ENCODE measurements around the gene SGCD. TPM values are rescaled to one million over a fixed set of nuclear protein-coding genes. Genes with fewer than 3 reads are reported as not detected.

SGCD gene
- total and polyA plus RNA-seq, 8 donors: 10.4 to 15.8 (median 12.5) TPM

- no peak for DNase-seq
- ATAC-seq: no peak
- Histone ChIP-seq H3K27ac (no peak overlapping the region), H3K36me3 (no peaks in the 10 kb centered on the region), H3K27me3 (no peaks in the 10 kb centered on the region), H3K9me3 (no peaks in the 10 kb centered on the region), H3K4me3 (no peak overlapping the region), H3K4me1 (no peaks in the 10 kb centered on the region)
- intact Hi-C loops (cut with DNase I): no loop called here
- no peak for TF ChIP-seq CTCF (IDR thresholded peaks at IDR 0.05)
These were observed 107.5 kb downstream of the SGCD start for GRCh38 chr5:156434471-156434870.

- no peaks in the 10 kb centered on the region for H3K36me3 ChIP-seq
- intact Hi-C loops (cut with DNase I): no loop called here
- H3K4me3 ChIP-seq: no peak overlapping the region
- TF ChIP-seq CTCF (IDR thresholded peaks at IDR 0.05): no peak
- DNase-seq: no peak
- H3K4me1 ChIP-seq: no peaks in the 10 kb centered on the region
- no peak for ATAC-seq
- H3K27me3 ChIP-seq: no peaks in the 10 kb centered on the region
- no peak overlapping the region for H3K27ac ChIP-seq
- no peaks in the 10 kb centered on the region for H3K9me3 ChIP-seq
These were observed 108.1 kb downstream of the SGCD start for GRCh38 chr5:156435101-156435500.

- H3K36me3 ChIP-seq: no peaks in the 10 kb centered on the region
- H3K9me3 ChIP-seq: no peaks in the 10 kb centered on the region
- ATAC-seq (no peak), DNase-seq (no peak)
- H3K4me3 ChIP-seq: no peak overlapping the region
- no peak overlapping the region for H3K27ac ChIP-seq
- no peaks in the 10 kb centered on the region for H3K4me1 ChIP-seq
- H3K27me3 ChIP-seq: no peaks in the 10 kb centered on the region
- TF ChIP-seq CTCF (IDR thresholded peaks at IDR 0.05): no peak
- intact Hi-C loops (cut with DNase I): no loop called here
These were observed 111.1 kb downstream of the SGCD start for GRCh38 chr5:156438076-156438475.

GRCh38 chr5:156444753-156445291, 117.9 kb downstream of the SGCD start:
- H3K27ac ChIP-seq: no peak overlapping the region
- TF ChIP-seq CTCF (IDR thresholded peaks at IDR 0.05): no peak
- DNase-seq (peak in 2 of 4 donors; percentile 10 to 13), ATAC-seq (no peak)
- no peaks in the 10 kb centered on the region for H3K27me3 ChIP-seq
- no peaks in the 10 kb centered on the region for H3K36me3 ChIP-seq
- no peak overlapping the region for H3K4me3 ChIP-seq
- H3K4me1 ChIP-seq: no peaks in the 10 kb centered on the region
- intact Hi-C loops (cut with DNase I): no loop called here
- H3K9me3 ChIP-seq: no peaks in the 10 kb centered on the region

- no peak for ATAC-seq
- Histone ChIP-seq H3K4me1 (no peaks in the 10 kb centered on the region), H3K4me3 (no peak overlapping the region), H3K27me3 (no peaks in the 10 kb centered on the region), H3K36me3 (no peaks in the 10 kb centered on the region), H3K9me3 (no peaks in the 10 kb centered on the region), H3K27ac (no peak overlapping the region)
- DNase-seq: no peak
- intact Hi-C loops (cut with DNase I): no loop called here
- no peak for TF ChIP-seq CTCF (IDR thresholded peaks at IDR 0.05)
These were observed 119.6 kb downstream of the SGCD start for GRCh38 chr5:156446526-156446925.
